OCI-LY3 (cell line): Measurements from ENCODE around the gene SYT10.
A peak's percentile ranks its signal among the peaks of the same experiment; 100 is the strongest.

Experiments
- H2AFZ ChIP-seq: fragments of 200-600, 300-600 bp; shearing (Covaris generic); 2 replicates; pipeline ENCODE4 v1.6.0; 2014; ENCODE audit warnings: antibody characterized with exemption, low read depth, low read length
- H3K27ac ChIP-seq: fragments of 200-600, 300-600 bp; sonication (generic); 2 replicates; pipeline ENCODE4 v1.5.1; 2014; ENCODE audit warnings: mild to moderate bottlenecking, low read length, moderate library complexity, mixed read lengths
- H3K27me3 ChIP-seq: fragments of 200-600, 300-600 bp; sonication (generic); 2 replicates; pipeline ENCODE4 v1.6.1; 2014; ENCODE audit warnings: low read depth, low read length, mixed read lengths
- H3K36me3 ChIP-seq: fragments of 200-600, 300-600 bp; sonication (generic); replicated peaks from 2 replicates; pipeline ENCODE3; 2014; ENCODE audit warnings: low read depth, low read length, mixed read lengths
- H3K4me1 ChIP-seq: fragments of 300-600, 200-600 bp; sonication (generic); 2 replicates; pipeline ENCODE4 v1.6.1; 2014; ENCODE audit warnings: low read length, mixed read lengths
- H3K4me2 ChIP-seq: fragments of 200-600, 300-600 bp; sonication (generic); 2 replicates; pipeline ENCODE4 v1.6.1; 2014; ENCODE audit warnings: low read length, mixed read lengths
- H3K4me3 ChIP-seq: fragments of 300-600, 200-600 bp; sonication (generic); 2 replicates; pipeline ENCODE4 v1.5.1; 2014; ENCODE audit warnings: antibody characterized with exemption, mild to moderate bottlenecking, low read length, moderate library complexity
- H3K79me2 ChIP-seq: fragments of 300-600, 200-600 bp; shearing (Covaris generic); 2 replicates; pipeline ENCODE4 v1.6.1; 2014; ENCODE audit warnings: mild to moderate bottlenecking, low read length, mixed read lengths
- H3K9ac ChIP-seq: fragments of 300-600, 200-600 bp; shearing (Covaris generic); 2 replicates; pipeline ENCODE4 v1.6.0; 2014; ENCODE audit warnings: mild to moderate bottlenecking, low read length, moderate library complexity
- H3K9me3 ChIP-seq: fragments of 200-600, 300-600 bp; shearing (Covaris generic); 2 replicates; pipeline ENCODE4 v1.6.1; 2014; ENCODE audit warnings: low read length, mixed read lengths; ENCODE audit not compliant: insufficient read depth
- H4K20me1 ChIP-seq: fragments of 200-600, 300-600 bp; sonication (generic); 2 replicates; pipeline ENCODE4 v1.6.1; 2016; ENCODE audit warnings: low read length, mixed read lengths; ENCODE audit not compliant: insufficient read depth
- EZH2phosphoT487 ChIP-seq: fragments of 200-600 bp; shearing (Covaris generic); IDR thresholded peaks from 2 replicates; pipeline ENCODE4 v1.6.1; 2018; ENCODE audit warnings: antibody characterized with exemption, mixed run types, low read depth
- TF ChIP-seq, protein P1 (sequence below): fragments of 200-600, 300-600 bp; sonication (generic); IDR thresholded peaks from 2 replicates; pipeline ENCODE4 v1.5.1; 2014; ENCODE audit warnings: antibody characterized with exemption, low read length, low read depth

Gene SYT10

DNA sequence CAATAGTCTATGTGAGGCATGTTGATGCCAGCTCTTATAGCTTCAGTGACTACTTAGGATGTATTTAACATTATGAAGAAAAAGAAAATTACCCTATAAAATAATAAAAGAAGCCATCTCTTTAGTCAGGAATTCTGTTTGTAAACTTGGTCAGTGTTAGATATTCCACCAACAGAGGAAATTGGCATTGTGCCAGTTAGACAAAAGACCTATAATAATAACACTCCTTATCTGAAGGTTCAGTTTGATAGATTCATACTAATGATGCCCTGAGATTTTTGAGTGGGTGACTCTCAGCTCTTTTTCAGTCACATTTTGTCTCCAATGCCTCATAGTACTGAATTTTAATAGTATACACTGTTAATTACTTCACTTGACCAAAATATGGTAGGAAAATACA, 6.6 kb downstream of the SYT10 start:
- TF ChIP-seq, protein P1, sequence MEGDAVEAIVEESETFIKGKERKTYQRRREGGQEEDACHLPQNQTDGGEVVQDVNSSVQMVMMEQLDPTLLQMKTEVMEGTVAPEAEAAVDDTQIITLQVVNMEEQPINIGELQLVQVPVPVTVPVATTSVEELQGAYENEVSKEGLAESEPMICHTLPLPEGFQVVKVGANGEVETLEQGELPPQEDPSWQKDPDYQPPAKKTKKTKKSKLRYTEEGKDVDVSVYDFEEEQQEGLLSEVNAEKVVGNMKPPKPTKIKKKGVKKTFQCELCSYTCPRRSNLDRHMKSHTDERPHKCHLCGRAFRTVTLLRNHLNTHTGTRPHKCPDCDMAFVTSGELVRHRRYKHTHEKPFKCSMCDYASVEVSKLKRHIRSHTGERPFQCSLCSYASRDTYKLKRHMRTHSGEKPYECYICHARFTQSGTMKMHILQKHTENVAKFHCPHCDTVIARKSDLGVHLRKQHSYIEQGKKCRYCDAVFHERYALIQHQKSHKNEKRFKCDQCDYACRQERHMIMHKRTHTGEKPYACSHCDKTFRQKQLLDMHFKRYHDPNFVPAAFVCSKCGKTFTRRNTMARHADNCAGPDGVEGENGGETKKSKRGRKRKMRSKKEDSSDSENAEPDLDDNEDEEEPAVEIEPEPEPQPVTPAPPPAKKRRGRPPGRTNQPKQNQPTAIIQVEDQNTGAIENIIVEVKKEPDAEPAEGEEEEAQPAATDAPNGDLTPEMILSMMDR, result no peak
- TF ChIP-seq EZH2phosphoT487, result no peak
- Histone ChIP-seq H3K4me1 (peaks cover 3% of the 10 kb centered on the region), H3K27ac (no peak overlapping the region), H3K4me3 (no peak overlapping the region), H2AFZ (no peak overlapping the region), H3K4me2 (no peak overlapping the region), H3K79me2 (no peaks in the 10 kb centered on the region), H3K9ac (no peak overlapping the region), H3K36me3 (no peaks in the 10 kb centered on the region), H3K9me3 (0 out of 2 replicates have a peak, but pooled peaks cover 2% of the 10 kb centered on the region), H3K27me3 (no peaks in the 10 kb centered on the region), H4K20me1 (no peaks in the 10 kb centered on the region)

DNA sequence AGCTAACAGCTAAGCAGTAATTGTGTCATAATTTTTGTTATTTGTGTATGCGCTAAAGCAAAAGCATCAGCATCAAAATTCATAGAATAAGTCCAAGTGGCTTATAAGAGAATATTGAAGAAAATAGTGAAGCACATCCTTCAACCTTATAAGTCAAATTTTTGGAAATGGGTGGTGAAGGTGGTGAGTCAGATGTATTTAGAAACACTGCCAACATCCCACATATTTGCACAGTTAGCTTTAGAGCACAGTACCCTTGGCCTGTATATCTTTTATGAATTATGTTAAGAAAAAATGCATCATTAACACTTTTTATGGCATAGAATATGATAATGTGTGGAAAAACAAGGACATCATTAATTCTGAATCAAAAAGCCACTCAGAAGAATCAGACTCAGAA, 8.0 kb downstream of the SYT10 start:
- H3K27me3 ChIP-seq, result no peaks in the 10 kb centered on the region
- no peak overlapping the region for H2AFZ ChIP-seq
- H3K27ac ChIP-seq, result no peak overlapping the region
- no peak overlapping the region for H3K4me2 ChIP-seq
- H3K9ac ChIP-seq, result no peak overlapping the region
- H4K20me1 ChIP-seq, result no peaks in the 10 kb centered on the region
- H3K4me3 ChIP-seq, result no peak overlapping the region
- TF ChIP-seq EZH2phosphoT487, result no peak
- TF ChIP-seq, protein P1, result no peak
- 0 out of 2 replicates have a peak, but pooled peaks cover 2% of the 10 kb centered on the region for H3K9me3 ChIP-seq
- H3K79me2 ChIP-seq, result no peaks in the 10 kb centered on the region
- peaks cover 13% of the 10 kb centered on the region for H3K4me1 ChIP-seq
- no peaks in the 10 kb centered on the region for H3K36me3 ChIP-seq

DNA sequence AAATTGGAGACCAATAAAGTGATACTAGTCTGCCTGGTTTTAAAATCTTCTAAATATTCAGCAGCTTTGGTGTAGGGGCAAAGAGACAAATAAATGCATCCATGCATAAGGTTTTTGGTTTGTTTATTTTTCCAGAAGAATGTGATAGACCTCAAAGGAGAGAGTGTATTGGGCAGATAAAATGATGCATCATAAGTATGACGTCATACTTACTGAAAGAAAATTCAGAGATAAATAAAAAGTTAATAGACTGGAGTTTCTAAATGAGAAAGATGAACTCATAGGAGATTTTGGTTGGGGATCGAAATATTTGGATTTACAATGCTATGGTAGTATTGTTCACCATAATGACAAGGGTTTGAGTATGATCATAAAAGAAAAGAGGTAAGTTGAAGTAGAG, 10.2 kb downstream of the SYT10 start:
- TF ChIP-seq EZH2phosphoT487, result no peak
- TF ChIP-seq, protein P1, result no peak
- no peaks in the 10 kb centered on the region for H4K20me1 ChIP-seq
- no peak overlapping the region for H3K4me3 ChIP-seq

DNA sequence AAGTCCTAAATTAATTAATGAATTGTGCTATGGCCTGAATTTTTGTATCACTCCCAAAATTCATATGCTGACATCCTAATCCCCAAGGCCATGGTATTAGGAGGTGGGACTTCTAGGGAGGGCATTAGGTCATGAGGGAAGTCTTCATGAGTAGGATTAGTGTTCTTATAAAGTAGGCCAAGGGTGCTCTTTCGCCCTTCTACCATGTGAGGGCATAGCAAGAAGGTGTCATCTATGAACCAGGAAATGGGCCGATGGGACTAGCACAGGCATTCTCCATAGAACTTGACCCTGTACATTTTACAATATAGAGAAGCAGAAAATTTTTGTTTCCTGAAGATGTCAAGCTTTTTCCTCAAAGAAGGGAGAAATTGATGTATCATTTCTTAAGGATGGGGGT, 12.5 kb downstream of the SYT10 start:
- Histone ChIP-seq H3K4me3 (no peak overlapping the region), H3K4me2 (peak overlapping the region; percentile 22; the same call in 1 of the 2 replicates), H2AFZ (peak overlapping the region; percentile 78; the same call in 1 of the 2 replicates), H3K79me2 (no peaks in the 10 kb centered on the region), H4K20me1 (no peaks in the 10 kb centered on the region), H3K4me1 (peaks cover 13% of the 10 kb centered on the region), H3K9ac (no peak overlapping the region), H3K27ac (no peak overlapping the region), H3K9me3 (no peaks in the 10 kb centered on the region), H3K27me3 (no peaks in the 10 kb centered on the region), H3K36me3 (no peaks in the 10 kb centered on the region)
- TF ChIP-seq, protein P1, result peak; percentile 77
- no peak for TF ChIP-seq EZH2phosphoT487

More for the DNA sequence above, 10.2 kb downstream of the SYT10 start:
- Histone ChIP-seq H3K4me2 (no peak overlapping the region), H3K27ac (no peak overlapping the region), H3K4me1 (peaks cover 13% of the 10 kb centered on the region), H3K9ac (no peak overlapping the region), H3K27me3 (no peaks in the 10 kb centered on the region), H3K36me3 (no peaks in the 10 kb centered on the region), H2AFZ (no peak overlapping the region), H3K79me2 (no peaks in the 10 kb centered on the region), H3K9me3 (no peaks in the 10 kb centered on the region)
